Measurements from ENCODE around the gene EYS. TPM values are rescaled to one million over a fixed set of nuclear protein-coding genes. Genes with fewer than 3 reads are reported as not detected.

Gene EYS
- polyA plus RNA-seq, 1 of the 3 experiments (the other 2 are of a cell fraction), result 0.05 TPM

GRCh38 chr6:65402564-65402963 lies 304.5 kb downstream of the EYS start (continued):
- TF ChIP-seq TEAD4 (IDR thresholded peaks at IDR 0.05; ENCODE audit: borderline replicate concordance, insufficient read depth) (no peak), RXRA (IDR thresholded peaks at IDR 0.05; ENCODE audit: borderline replicate concordance, low read depth) (no peak)

GRCh38 chr6:65399355-65400084 lies 307.5 kb downstream of the EYS start:
- Histone ChIP-seq H3F3A (replicated peaks; ENCODE audit: insufficient read depth) (no peaks in the 10 kb centered on the region), H3K4me2 (no peak overlapping the region), H4K20me1 (ENCODE audit: insufficient read depth) (no peaks in the 10 kb centered on the region), H2AFZ (ENCODE audit: low read depth) (no peak overlapping the region), H3K9me2 (no peaks in the 10 kb centered on the region), H3K9ac (no peak overlapping the region), H3K4me3 (ENCODE audit: low read depth in 2 of 2, low read length in 1 of 2) (no peak overlapping the region), H3K36me3 (replicated peaks in 1 of 2; ENCODE audit: control insufficient read depth in 1 of 2, insufficient read depth in 2 of 2, low read length in 1 of 2) (no peaks in the 10 kb centered on the region), H3K4me1 (ENCODE audit: control insufficient read depth in 1 of 2, insufficient read depth in 2 of 2, low read depth in 1 of 2, low read length in 1 of 2) (no peaks in the 10 kb centered on the region), H3K9me3 (no peaks in the 10 kb centered on the region), H3K27me3 (ENCODE audit: insufficient read depth) (no peaks in the 10 kb centered on the region), H3K27ac (ENCODE audit: low read depth in 2 of 2, low read length in 1 of 2) (no peak overlapping the region), H3K79me2 (ENCODE audit: insufficient read depth) (no peaks in the 10 kb centered on the region)
- ChIA-PET POLR2A (no interaction called here), CTCF (no interaction called here)
- no peak for DNase-seq
- no peak for TF ChIP-seq NFIC (IDR thresholded peaks at IDR 0.05; ENCODE audit: borderline replicate concordance)
- no peak for TF ChIP-seq GATA2 (CRISPR knock-in tag; IDR thresholded peaks at IDR 0.05)
- TF ChIP-seq EZH2phosphoT487 (IDR thresholded peaks at IDR 0.05; ENCODE audit: borderline replicate concordance, low read depth), result no peak
- TF ChIP-seq JUND (IDR thresholded peaks at IDR 0.05), result no peak
- TF ChIP-seq TAF1 (IDR thresholded peaks at IDR 0.05; ENCODE audit: borderline replicate concordance, low read depth, low read length), result no peak
- TF ChIP-seq SIN3A (IDR thresholded peaks at IDR 0.05; ENCODE audit: borderline replicate concordance, low read depth, low read length), result no peak
- no peak for TF ChIP-seq EP300 (IDR thresholded peaks at IDR 0.05; ENCODE audit: borderline replicate concordance in 1 of 2, low read depth in 1 of 2, low read length in 1 of 2)
- no peak for TF ChIP-seq RCOR1 (IDR thresholded peaks at IDR 0.05; ENCODE audit: low read length)
- TF ChIP-seq FOSL2 (IDR thresholded peaks at IDR 0.05; ENCODE audit: borderline replicate concordance, low read depth), result no peak
- TF ChIP-seq, protein P1, sequence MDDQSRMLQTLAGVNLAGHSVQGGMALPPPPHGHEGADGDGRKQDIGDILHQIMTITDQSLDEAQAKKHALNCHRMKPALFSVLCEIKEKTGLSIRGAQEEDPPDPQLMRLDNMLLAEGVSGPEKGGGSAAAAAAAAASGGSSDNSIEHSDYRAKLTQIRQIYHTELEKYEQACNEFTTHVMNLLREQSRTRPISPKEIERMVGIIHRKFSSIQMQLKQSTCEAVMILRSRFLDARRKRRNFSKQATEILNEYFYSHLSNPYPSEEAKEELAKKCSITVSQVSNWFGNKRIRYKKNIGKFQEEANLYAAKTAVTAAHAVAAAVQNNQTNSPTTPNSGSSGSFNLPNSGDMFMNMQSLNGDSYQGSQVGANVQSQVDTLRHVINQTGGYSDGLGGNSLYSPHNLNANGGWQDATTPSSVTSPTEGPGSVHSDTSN (IDR thresholded peaks at IDR 0.05), result no peak
- no peak for TF ChIP-seq MEF2A (IDR thresholded peaks at IDR 0.05; ENCODE audit: borderline replicate concordance, low read depth)
- no peak for TF ChIP-seq FOXJ3 (CRISPR knock-in tag; IDR thresholded peaks at IDR 0.05)
- TF ChIP-seq, protein P2, sequence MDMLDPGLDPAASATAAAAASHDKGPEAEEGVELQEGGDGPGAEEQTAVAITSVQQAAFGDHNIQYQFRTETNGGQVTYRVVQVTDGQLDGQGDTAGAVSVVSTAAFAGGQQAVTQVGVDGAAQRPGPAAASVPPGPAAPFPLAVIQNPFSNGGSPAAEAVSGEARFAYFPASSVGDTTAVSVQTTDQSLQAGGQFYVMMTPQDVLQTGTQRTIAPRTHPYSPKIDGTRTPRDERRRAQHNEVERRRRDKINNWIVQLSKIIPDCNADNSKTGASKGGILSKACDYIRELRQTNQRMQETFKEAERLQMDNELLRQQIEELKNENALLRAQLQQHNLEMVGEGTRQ (IDR thresholded peaks at IDR 0.05; ENCODE audit: borderline replicate concordance, low read depth, low read length), result no peak
- no peak for TF ChIP-seq ZBTB33 (IDR thresholded peaks at IDR 0.05; ENCODE audit: borderline replicate concordance, low read depth)
- TF ChIP-seq YY1 (IDR thresholded peaks at IDR 0.05; ENCODE audit: low read depth), result no peak
- no peak for TF ChIP-seq CHD2 (IDR thresholded peaks at IDR 0.05; ENCODE audit: low read length, partially characterized antibody)
- no peak for TF ChIP-seq TCF12 (IDR thresholded peaks at IDR 0.05)
- no peak for TF ChIP-seq ELF1 (IDR thresholded peaks at IDR 0.05)
- WGBS (ENCODE audit: low lambda C conversion rate), result 27% methylated on average over 1 of the region's 1 CpG

Measured in SK-N-SH (cell line).